ENCODE measurements around the gene LNPEP.

Gene LNPEP

DNA sequence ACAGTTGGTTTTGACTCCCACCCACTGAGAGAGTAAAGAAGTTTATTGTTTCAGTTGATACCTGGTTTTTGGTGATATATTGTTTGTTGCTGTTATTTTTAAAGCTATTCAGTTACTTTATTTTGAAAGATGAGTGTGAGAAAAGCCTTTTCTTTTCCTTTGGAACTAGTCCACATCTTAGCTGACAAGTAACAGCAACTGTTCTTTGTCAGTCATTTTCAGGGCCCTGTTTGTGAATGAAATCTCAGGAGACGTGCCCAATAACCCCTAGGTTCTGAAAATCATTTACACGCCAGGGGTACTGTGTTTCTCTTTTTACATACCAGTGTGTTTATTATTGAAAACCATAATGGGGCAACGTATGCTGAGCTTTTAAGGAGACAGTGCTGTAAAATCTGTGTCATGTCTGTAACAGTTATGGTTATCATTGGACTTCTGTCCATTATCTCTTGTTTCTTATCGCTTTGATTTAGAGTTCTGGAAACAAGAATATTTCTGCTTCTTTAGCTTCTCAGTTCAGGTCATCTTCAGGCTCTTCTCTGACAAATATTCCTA lies 131.5 kb downstream of the LNPEP start:
- Histone ChIP-seq H3K4me3 (ENCODE audit: low read length) (no peak overlapping the region), H4K20me1 (ENCODE audit: control insufficient read depth, insufficient read depth, low read depth, low read length) (no peaks in the 10 kb centered on the region), H3K9me2 (replicated peaks; ENCODE audit: control insufficient read depth, low read length) (no peaks in the 10 kb centered on the region), H3K27me3 (ENCODE audit: control insufficient read depth, low read length) (no peaks in the 10 kb centered on the region; the same call in 1 of the 2 replicates), H3K36me3 (ENCODE audit: control insufficient read depth, low read length) (no peaks in the 10 kb centered on the region), H3F3A (ENCODE audit: control insufficient read depth, insufficient read depth) (no peaks in the 10 kb centered on the region), H3K4me1 (ENCODE audit: control insufficient read depth, low read length) (no peaks in the 10 kb centered on the region), H3K27ac (ENCODE audit: low read depth, low read length) (no peak overlapping the region), H3K9me3 (ENCODE audit: control insufficient read depth, insufficient read depth, low read length) (no peaks in the 10 kb centered on the region), H3K79me2 (ENCODE audit: control insufficient read depth, low read length) (no peaks in the 10 kb centered on the region), H3K4me2 (ENCODE audit: low read length) (no peak overlapping the region)
- TF ChIP-seq, protein P1, sequence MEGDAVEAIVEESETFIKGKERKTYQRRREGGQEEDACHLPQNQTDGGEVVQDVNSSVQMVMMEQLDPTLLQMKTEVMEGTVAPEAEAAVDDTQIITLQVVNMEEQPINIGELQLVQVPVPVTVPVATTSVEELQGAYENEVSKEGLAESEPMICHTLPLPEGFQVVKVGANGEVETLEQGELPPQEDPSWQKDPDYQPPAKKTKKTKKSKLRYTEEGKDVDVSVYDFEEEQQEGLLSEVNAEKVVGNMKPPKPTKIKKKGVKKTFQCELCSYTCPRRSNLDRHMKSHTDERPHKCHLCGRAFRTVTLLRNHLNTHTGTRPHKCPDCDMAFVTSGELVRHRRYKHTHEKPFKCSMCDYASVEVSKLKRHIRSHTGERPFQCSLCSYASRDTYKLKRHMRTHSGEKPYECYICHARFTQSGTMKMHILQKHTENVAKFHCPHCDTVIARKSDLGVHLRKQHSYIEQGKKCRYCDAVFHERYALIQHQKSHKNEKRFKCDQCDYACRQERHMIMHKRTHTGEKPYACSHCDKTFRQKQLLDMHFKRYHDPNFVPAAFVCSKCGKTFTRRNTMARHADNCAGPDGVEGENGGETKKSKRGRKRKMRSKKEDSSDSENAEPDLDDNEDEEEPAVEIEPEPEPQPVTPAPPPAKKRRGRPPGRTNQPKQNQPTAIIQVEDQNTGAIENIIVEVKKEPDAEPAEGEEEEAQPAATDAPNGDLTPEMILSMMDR (IDR thresholded peaks at IDR 0.05; ENCODE audit: low read depth, low read length, poor library complexity, severe bottlenecking): no peak
- no peak for TF ChIP-seq EZH2phosphoT487 (IDR thresholded peaks at IDR 0.05; ENCODE audit: borderline replicate concordance, low read length)

GRCh38 chr5:97070234-97070633 lies 134.4 kb downstream of the LNPEP start:
- H3K79me2 ChIP-seq (ENCODE audit: control insufficient read depth, low read length): no peaks in the 10 kb centered on the region
- H3K4me2 ChIP-seq (ENCODE audit: low read length): no peak overlapping the region
- H4K20me1 ChIP-seq (ENCODE audit: control insufficient read depth, insufficient read depth, low read depth, low read length): no peaks in the 10 kb centered on the region
- no peaks in the 10 kb centered on the region for H3K9me3 ChIP-seq (ENCODE audit: control insufficient read depth, insufficient read depth, low read length)
- no peaks in the 10 kb centered on the region for H3K27me3 ChIP-seq (ENCODE audit: control insufficient read depth, low read length)
- no peaks in the 10 kb centered on the region for H3K9me2 ChIP-seq (replicated peaks; ENCODE audit: control insufficient read depth, low read length)
- H3K27ac ChIP-seq (ENCODE audit: low read depth, low read length): no peak overlapping the region
- H3K4me1 ChIP-seq (ENCODE audit: control insufficient read depth, low read length): no peaks in the 10 kb centered on the region
- H3K4me3 ChIP-seq (ENCODE audit: low read length): no peak overlapping the region
- H3K36me3 ChIP-seq (ENCODE audit: control insufficient read depth, low read length): no peaks in the 10 kb centered on the region
- no peak for TF ChIP-seq EZH2phosphoT487 (IDR thresholded peaks at IDR 0.05; ENCODE audit: borderline replicate concordance, low read length)
- TF ChIP-seq, protein P1 (IDR thresholded peaks at IDR 0.05; ENCODE audit: low read depth, low read length, poor library complexity, severe bottlenecking): no peak
- H3F3A ChIP-seq (ENCODE audit: control insufficient read depth, insufficient read depth): no peaks in the 10 kb centered on the region

DNA sequence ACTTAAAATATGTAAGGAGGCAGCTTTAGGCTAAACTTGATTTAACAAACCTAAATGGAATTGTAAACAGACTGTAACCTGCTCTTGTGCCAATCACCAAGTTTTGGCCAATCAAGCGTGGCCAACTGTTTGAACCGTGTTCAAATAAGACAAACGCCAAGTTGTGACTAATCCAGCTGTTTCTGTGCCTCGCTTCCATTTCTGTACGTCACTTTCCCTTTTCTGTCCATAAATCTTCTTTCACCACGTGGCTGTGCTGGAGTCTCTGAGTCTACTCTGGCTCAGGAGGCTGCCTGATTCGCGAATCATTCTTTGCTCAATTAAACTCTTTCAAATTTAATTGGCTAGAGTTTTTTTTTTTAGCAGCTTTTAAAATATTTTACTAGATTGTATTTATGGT lies 135.2 kb downstream of the LNPEP start:
- Histone ChIP-seq H3K27ac (ENCODE audit: low read depth, low read length) (no peak overlapping the region), H3K4me2 (ENCODE audit: low read length) (no peak overlapping the region), H3K36me3 (ENCODE audit: control insufficient read depth, low read length) (no peaks in the 10 kb centered on the region), H3K27me3 (ENCODE audit: control insufficient read depth, low read length) (no peaks in the 10 kb centered on the region), H3K9me2 (replicated peaks; ENCODE audit: control insufficient read depth, low read length) (no peaks in the 10 kb centered on the region), H3K4me3 (ENCODE audit: low read length) (no peak overlapping the region), H3K79me2 (ENCODE audit: control insufficient read depth, low read length) (no peaks in the 10 kb centered on the region), H3F3A (ENCODE audit: control insufficient read depth, insufficient read depth) (no peaks in the 10 kb centered on the region), H3K4me1 (ENCODE audit: control insufficient read depth, low read length) (no peaks in the 10 kb centered on the region), H3K9me3 (ENCODE audit: control insufficient read depth, insufficient read depth, low read length) (no peaks in the 10 kb centered on the region), H4K20me1 (ENCODE audit: control insufficient read depth, insufficient read depth, low read depth, low read length) (no peaks in the 10 kb centered on the region)
- TF ChIP-seq EZH2phosphoT487 (IDR thresholded peaks at IDR 0.05; ENCODE audit: borderline replicate concordance, low read length): no peak
- TF ChIP-seq, protein P1 (IDR thresholded peaks at IDR 0.05; ENCODE audit: low read depth, low read length, poor library complexity, severe bottlenecking): no peak
